Brain microvascular endothelial cell (primary cell): ENCODE results near the gene PCMT1.

Experiments
- DNase-seq: peaks from one replicate; pipeline ENCODE4 v3.0.0-alpha.2; 2020
- H3K27ac ChIP-seq: fragments of 250-450 bp; sonication (Bioruptor Pico); 2 replicates; pipeline ENCODE4 v1.5.1; 2020; ENCODE audit warnings: mild to moderate bottlenecking, moderate library complexity
- H3K27me3 ChIP-seq: fragments of 250-450 bp; sonication (Bioruptor Pico); replicated peaks from 2 replicates; pipeline ENCODE4 v1.5.1; 2020; ENCODE audit warnings: mild to moderate bottlenecking
- H3K36me3 ChIP-seq: fragments of 250-450 bp; sonication (Bioruptor Pico); replicated peaks from 2 replicates; pipeline ENCODE4 v1.5.1; 2020; ENCODE audit warnings: mild to moderate bottlenecking
- H3K4me3 ChIP-seq: 2 replicates; pipeline ENCODE4 v1.5.1; 2011; ENCODE audit warnings: low read depth, mild to moderate bottlenecking, control low read depth, low read length, moderate library complexity
- in situ Hi-C: cut with HindIII; loops from 2 replicates; pipeline ENCODE4 v1.10.0; 2017; ENCODE audit warnings: low sequenced_read_pairs, low pct_ligation_motif_present
- TF ChIP-seq, protein P1 (sequence below): IDR thresholded peaks from 2 replicates; pipeline ENCODE4 v1.5.1; 2011; ENCODE audit warnings: low read depth, mild to moderate bottlenecking, moderate library complexity, low read length, control low read depth, inconsistent platforms; ENCODE audit errors: missing control alignments

Gene PCMT1

DNA sequence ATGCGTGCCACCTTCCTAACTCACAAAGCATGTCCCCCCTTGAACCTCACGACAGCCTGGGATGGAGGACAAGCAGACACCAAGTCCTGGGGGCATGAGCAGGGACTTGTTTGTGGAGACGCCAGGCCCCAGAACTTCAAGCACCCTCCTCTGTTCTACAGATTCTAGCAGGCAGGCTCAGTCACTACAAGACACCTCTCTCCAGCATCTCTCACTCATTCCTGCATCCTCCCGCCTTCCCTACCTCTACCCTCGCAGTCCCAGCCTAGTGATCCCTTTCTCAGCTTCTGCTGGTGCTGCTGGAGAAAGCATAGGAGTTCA is 110.9 kb downstream of the PCMT1 start:
- TF ChIP-seq, protein P1, sequence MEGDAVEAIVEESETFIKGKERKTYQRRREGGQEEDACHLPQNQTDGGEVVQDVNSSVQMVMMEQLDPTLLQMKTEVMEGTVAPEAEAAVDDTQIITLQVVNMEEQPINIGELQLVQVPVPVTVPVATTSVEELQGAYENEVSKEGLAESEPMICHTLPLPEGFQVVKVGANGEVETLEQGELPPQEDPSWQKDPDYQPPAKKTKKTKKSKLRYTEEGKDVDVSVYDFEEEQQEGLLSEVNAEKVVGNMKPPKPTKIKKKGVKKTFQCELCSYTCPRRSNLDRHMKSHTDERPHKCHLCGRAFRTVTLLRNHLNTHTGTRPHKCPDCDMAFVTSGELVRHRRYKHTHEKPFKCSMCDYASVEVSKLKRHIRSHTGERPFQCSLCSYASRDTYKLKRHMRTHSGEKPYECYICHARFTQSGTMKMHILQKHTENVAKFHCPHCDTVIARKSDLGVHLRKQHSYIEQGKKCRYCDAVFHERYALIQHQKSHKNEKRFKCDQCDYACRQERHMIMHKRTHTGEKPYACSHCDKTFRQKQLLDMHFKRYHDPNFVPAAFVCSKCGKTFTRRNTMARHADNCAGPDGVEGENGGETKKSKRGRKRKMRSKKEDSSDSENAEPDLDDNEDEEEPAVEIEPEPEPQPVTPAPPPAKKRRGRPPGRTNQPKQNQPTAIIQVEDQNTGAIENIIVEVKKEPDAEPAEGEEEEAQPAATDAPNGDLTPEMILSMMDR = no peak
- Histone ChIP-seq H3K36me3 (no peaks in the 10 kb centered on the region), H3K27ac (no peak overlapping the region), H3K4me3 (no peak overlapping the region), H3K27me3 (no peaks in the 10 kb centered on the region)
- no peak for DNase-seq
- in situ Hi-C loops = no loop called here
